SH-SY5Y (cell line): ENCODE results near the gene TMEM60.

Experiments used
- GATA2 ChIP-seq: IDR thresholded peaks from 2 replicates; pipeline ENCODE4 v1.6.1; 2011; ENCODE audit warnings: mild to moderate bottlenecking, low read depth, low read length
- GATA3 ChIP-seq: IDR thresholded peaks from 2 replicates; pipeline ENCODE4 v1.6.1; 2011; ENCODE audit warnings: low read depth, mild to moderate bottlenecking, low read length, moderate library complexity

Gene TMEM60

GRCh38 chr7:77824636-77825035, 26.4 kb upstream of the TMEM60 start:
- TF ChIP-seq GATA3 = no peak
- no peak for TF ChIP-seq GATA2

DNA sequence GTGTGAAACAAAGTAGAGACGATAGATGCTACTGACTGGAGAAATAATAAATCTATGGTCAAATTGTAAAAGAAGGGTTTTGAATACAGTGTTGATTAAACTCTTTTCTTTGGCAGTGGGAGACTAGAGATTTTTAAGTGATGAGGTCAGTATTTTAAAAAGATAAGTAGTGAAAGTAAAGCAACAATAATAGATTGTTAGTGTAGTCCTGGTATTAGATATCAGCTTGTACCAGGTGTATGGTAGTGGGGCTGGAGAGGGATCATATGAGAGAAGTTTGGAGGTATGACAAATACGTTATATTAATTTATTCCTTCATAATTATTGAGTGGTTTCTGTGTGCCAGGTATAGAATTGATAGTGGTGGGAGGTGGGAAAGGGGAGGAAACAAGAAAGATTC, 25.6 kb upstream of the TMEM60 start:
- no peak for TF ChIP-seq GATA3

- TF ChIP-seq GATA3 (no peak), GATA2 (no peak)
Observed at GRCh38 chr7:77822269-77822668, 24.0 kb upstream of the TMEM60 start.

DNA sequence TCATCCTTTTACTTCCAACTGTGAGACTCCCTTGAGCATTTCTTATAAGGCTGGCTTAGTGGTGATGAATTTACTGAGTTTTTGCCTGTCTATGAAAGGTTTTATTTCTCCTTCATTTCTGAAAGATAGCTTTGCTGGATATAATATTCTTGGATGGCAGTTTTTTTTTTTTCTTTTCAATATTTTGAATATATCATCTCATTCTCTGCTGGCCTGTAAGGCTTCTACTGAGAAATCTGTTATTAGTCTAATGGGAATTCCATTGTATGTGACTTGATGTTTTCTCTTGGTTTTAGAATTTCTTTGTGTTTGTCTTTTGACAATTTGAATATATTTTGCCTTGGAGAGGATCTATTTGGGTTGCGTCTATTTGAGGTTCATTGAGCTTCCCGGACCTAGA, 22.7 kb upstream of the TMEM60 start:
- no peak for TF ChIP-seq GATA3
- no peak for TF ChIP-seq GATA2

GRCh38 chr7:77819021-77819420, 20.8 kb upstream of the TMEM60 start:
- no peak for TF ChIP-seq GATA2
- no peak for TF ChIP-seq GATA3

DNA sequence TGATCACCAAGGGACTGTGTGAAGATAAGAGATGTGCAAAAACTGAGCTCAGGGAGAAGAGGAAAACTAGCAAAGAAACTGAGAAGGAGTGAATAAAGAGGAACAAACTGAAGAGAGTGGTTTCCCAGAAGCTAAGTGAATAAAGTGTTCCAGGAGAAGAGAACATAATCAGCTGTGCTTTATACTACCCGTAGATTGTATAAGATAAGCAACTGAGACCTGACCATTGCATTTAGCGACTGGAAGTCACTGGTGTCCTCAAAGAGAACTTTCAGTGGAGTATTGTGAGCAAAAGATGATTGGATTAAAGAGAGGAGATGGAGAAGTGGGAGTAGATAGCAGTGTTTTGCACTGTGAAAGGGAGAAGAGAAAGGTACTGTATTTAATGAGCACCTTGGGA, 14.9 kb upstream of the TMEM60 start:
- TF ChIP-seq GATA2 (no peak), GATA3 (no peak)

- TF ChIP-seq GATA3 (no peak), GATA2 (no peak)
Observed at GRCh38 chr7:77812290-77812685, 14.1 kb upstream of the TMEM60 start.

GRCh38 chr7:77811516-77812289, 13.5 kb upstream of the TMEM60 start:
- TF ChIP-seq GATA3 (no peak), GATA2 (no peak)

DNA sequence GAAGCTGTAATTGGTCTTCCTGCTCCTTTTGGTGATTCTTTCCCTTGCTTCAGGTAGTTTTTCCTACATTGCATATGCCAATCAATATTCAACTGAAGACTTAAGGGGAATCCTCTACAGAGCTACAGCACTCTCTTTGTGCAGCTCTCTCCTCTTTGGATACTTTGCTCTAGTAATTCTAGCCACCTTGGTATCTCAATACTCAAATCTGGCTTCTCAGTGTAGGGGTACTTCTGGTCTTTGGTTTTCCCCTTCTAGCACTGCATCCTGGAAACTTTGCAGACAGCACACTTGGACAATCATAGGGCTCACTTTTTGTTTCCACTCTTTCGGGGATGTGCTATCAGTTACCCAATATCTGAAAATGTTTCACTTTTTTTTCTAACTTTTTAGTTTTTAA, 10.3 kb upstream of the TMEM60 start:
- TF ChIP-seq GATA3 = no peak
- no peak for TF ChIP-seq GATA2

DNA sequence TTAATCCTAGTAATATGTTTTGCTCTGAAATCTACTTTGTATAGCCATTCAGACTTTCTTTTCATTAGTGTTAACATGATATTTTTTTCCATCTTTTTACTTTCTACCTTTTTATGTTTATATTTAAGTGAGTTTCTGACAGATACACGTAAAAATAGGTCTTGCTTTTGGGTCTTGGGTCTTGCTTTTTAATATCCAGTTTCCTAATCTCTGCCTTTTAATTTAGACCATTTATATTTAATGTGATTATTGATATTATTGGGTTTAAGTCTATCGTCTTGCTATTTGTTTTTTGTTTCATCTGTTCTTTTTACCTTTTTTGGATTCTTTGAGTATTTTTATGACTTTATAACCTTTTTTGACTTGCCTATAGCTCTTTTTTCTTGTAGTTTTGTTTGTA, 8.2 kb upstream of the TMEM60 start:
- TF ChIP-seq GATA3 (no peak), GATA2 (no peak)

GRCh38 chr7:77802557-77803405, 4.5 kb upstream of the TMEM60 start:
- TF ChIP-seq GATA3 (no peak), GATA2 (no peak)

- TF ChIP-seq GATA2 (no peak), GATA3 (no peak)
Observed at GRCh38 chr7:77800730-77801129, 2.5 kb upstream of the TMEM60 start.

- TF ChIP-seq GATA2 = no peak
- no peak for TF ChIP-seq GATA3
Observed at GRCh38 chr7:77800158-77800557, 1.9 kb upstream of the TMEM60 start.

DNA sequence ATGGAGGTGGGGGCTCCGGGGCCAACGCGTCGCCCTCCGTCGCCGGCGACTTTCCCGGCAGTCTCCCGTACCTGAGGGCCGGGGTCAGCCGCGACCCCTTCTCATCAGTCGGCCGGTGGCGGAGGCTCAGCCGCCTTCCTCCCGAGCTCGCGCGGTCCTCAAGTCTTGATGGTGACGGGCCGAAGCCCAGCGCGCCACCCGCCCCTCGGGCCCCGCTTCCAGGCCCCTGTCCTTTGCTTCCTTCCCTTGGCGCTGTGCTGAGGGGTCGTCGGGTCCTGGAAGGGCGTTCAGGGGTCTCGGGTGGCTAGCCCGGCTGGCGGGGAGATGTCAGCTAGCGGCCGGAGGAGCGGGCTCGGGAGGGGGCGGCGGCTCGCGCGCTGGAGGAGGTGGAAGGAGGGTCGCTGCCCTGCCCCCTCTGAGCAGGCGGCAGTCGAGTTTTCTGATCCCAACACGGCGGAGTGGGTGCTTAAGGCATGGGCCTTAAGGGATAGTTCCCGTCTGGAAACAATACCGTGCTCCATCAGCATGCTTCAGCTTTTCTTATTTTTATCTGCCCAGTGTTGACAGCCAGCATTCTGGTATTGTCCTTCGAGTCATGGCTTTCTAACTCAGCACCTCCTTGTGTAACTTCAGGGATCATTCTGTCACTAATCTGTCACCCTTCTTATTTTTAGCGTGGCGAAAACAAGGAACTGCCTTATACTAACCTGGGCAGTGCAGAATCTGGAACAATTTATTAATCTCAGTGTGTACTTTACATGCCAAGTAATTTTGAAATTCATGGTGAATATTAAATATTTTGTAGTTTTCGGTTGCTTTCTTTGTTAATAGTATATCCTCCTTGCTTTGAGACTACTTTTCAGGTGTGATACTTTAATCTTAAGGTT, 1.1 kb upstream of the TMEM60 start:
- TF ChIP-seq GATA2 (no peak), GATA3 (no peak)
